SK-N-SH (cell line): ENCODE data around the gene RPSA. TPM values are rescaled to one million over a fixed set of nuclear protein-coding genes. Genes with fewer than 3 reads are reported as not detected.

Experiments used
- CTCF ChIA-PET: fragments of 300-600, 350-600 bp; formaldehyde crosslinking; extraction: SDS; loops from one replicate; lab custom pipeline; 2021; lab: Yijun Ruan, JAX
- POLR2A ChIA-PET: fragments of 350-600 bp; sonication (Branson Sonifier 250); formaldehyde crosslinking; extraction: SDS; loops from one replicate; lab custom pipeline; 2020; ENCODE audit warnings: antibody characterized with exemption, inconsistent platforms; lab: Yijun Ruan, JAX
- DNase-seq: peaks from one replicate; pipeline ENCODE4 v3.0.0; 2012
- H2AFZ ChIP-seq: fragments of 200-600 bp; sonication (generic); 2 replicates; pipeline ENCODE4 v1.8.1; 2016; ENCODE audit warnings: antibody characterized with exemption, mild to moderate bottlenecking, low read depth
- H3F3A ChIP-seq: fragments of 200-600 bp; sonication (generic); replicated peaks from 2 replicates; pipeline ENCODE3; 2016; ENCODE audit warnings: antibody characterized with exemption, mild to moderate bottlenecking; ENCODE audit not compliant: insufficient read depth
- H3K27ac ChIP-seq, 2 experiments: fragments of 200-500 bp in 1 of 2; fragments of 200-600 bp in 1 of 2; sonication (Bioruptor generic) in 1 of 2; sonication (generic), shearing (Covaris generic) in 1 of 2; 2 replicates each; pipeline versions ENCODE4 v1.5.1 to v1.6.1; 2014 to 2016; ENCODE audit warnings: low read depth in 2 of 2, inconsistent platforms in 1 of 2, low read length in 1 of 2, mild to moderate bottlenecking in 1 of 2, mixed read lengths in 1 of 2
- H3K27me3 ChIP-seq: fragments of 200-600 bp; sonication (generic), shearing (Covaris generic); 2 replicates; pipeline ENCODE4 v1.6.1; 2016; ENCODE audit warnings: mixed run types; ENCODE audit not compliant: insufficient read depth
- H3K36me3 ChIP-seq, 2 experiments: fragments of 200-500 bp in 1 of 2; fragments of 200-600 bp in 1 of 2; sonication (Bioruptor generic) in 1 of 2; sonication (generic) in 1 of 2; replicated peaks in 1 of 2; 2 replicates each; pipeline versions ENCODE3 to v1.5.1; 2014 to 2016; ENCODE audit warnings: low read length in 1 of 2, mild to moderate bottlenecking in 1 of 2; ENCODE audit not compliant: insufficient read depth in 2 of 2, control insufficient read depth in 1 of 2
- H3K4me1 ChIP-seq, 2 experiments: fragments of 200-500 bp in 1 of 2; fragments of 200-600 bp in 1 of 2; sonication (Bioruptor generic) in 1 of 2; sonication (generic), shearing (Covaris generic) in 1 of 2; 2 replicates each; pipeline versions ENCODE4 v1.5.1 to v1.6.1; 2014 to 2016; ENCODE audit warnings: low read depth in 1 of 2, low read length in 1 of 2, mixed run types in 1 of 2; ENCODE audit not compliant: insufficient read depth in 2 of 2, control insufficient read depth in 1 of 2
- H3K4me2 ChIP-seq: fragments of 200-600 bp; sonication (generic), shearing (Covaris generic); 2 replicates; pipeline ENCODE4 v1.6.1; 2017; ENCODE audit warnings: mixed run types
- H3K4me3 ChIP-seq, 2 experiments: fragments of 200-500 bp in 1 of 2; fragments of 200-600 bp in 1 of 2; sonication (Bioruptor generic) in 1 of 2; sonication (generic), shearing (Covaris generic) in 1 of 2; 2 replicates each; pipeline versions ENCODE4 v1.5.1 to v1.8.1; 2014 to 2016; ENCODE audit warnings: low read depth in 2 of 2, inconsistent platforms in 1 of 2, low read length in 1 of 2, mild to moderate bottlenecking in 1 of 2, mixed read lengths in 1 of 2, moderate library complexity in 1 of 2
- H3K79me2 ChIP-seq: fragments of 200-600 bp; sonication (generic); 2 replicates; pipeline ENCODE4 v1.8.1; 2017; ENCODE audit warnings: mild to moderate bottlenecking; ENCODE audit not compliant: insufficient read depth
- H3K9ac ChIP-seq: fragments of 200-600 bp; sonication (generic); 2 replicates; pipeline ENCODE4 v1.6.1; 2017; ENCODE audit warnings: mixed run types
- H3K9me2 ChIP-seq: fragments of 200-600 bp; sonication (generic); 2 replicates; pipeline ENCODE4 v1.6.1; 2017; ENCODE audit warnings: mixed run types
- H3K9me3 ChIP-seq: fragments of 200-600 bp; sonication (generic); 2 replicates; pipeline ENCODE4 v1.6.1; 2017; ENCODE audit warnings: mixed run types, mild to moderate bottlenecking, moderate library complexity
- H4K20me1 ChIP-seq: fragments of 200-600 bp; sonication (generic); 2 replicates; pipeline ENCODE4 v1.6.1; 2017; ENCODE audit warnings: mild to moderate bottlenecking, mixed run types; ENCODE audit not compliant: insufficient read depth
- ELF1 ChIP-seq: IDR thresholded peaks from 2 replicates; pipeline ENCODE4 v1.4.0; 2012
- EP300 ChIP-seq, 2 experiments: IDR thresholded peaks; 2 replicates each; pipeline versions ENCODE4 v1.4.0 to v1.6.1; 2012; ENCODE audit warnings: borderline replicate concordance in 1 of 2, low read depth in 1 of 2, low read length in 1 of 2
- FOSL2 ChIP-seq: IDR thresholded peaks from 2 replicates; pipeline ENCODE4 v1.4.0; 2012; ENCODE audit warnings: low read depth, mild to moderate bottlenecking, moderate library complexity, borderline replicate concordance
- GABPA ChIP-seq: IDR thresholded peaks from 2 replicates; pipeline ENCODE4 v1.4.0; 2012; ENCODE audit warnings: low read depth, mild to moderate bottlenecking
- GATA2 ChIP-seq: sonication (generic); formaldehyde crosslinking; IDR thresholded peaks from 2 replicates; pipeline ENCODE4 v1.5.0; 2020; ENCODE audit warnings: mild to moderate bottlenecking, missing genetic modification reagents
- IRF3 ChIP-seq: fragments of 150-350 bp; IDR thresholded peaks from 2 replicates; pipeline ENCODE4 v1.6.1; 2016; ENCODE audit warnings: mild to moderate bottlenecking, low read depth, low read length
- JUND ChIP-seq: IDR thresholded peaks from 2 replicates; pipeline ENCODE4 v1.4.0; 2012
- MAX ChIP-seq: IDR thresholded peaks from 2 replicates; pipeline ENCODE4 v1.4.0; 2012; ENCODE audit warnings: low read depth
- MEF2A ChIP-seq: IDR thresholded peaks from 2 replicates; pipeline ENCODE4 v1.4.0; 2012; ENCODE audit warnings: low read depth, borderline replicate concordance
- RAD21 ChIP-seq: IDR thresholded peaks from 2 replicates; pipeline ENCODE4 v1.6.1; 2012; ENCODE audit warnings: mild to moderate bottlenecking, low read length
- RFX5 ChIP-seq: IDR thresholded peaks from 2 replicates; pipeline ENCODE4 v1.6.1; 2012; ENCODE audit warnings: mild to moderate bottlenecking, improper control_type of control experiment, low read length
- SIN3A ChIP-seq: IDR thresholded peaks from 2 replicates; pipeline ENCODE4 v1.6.1; 2012; ENCODE audit warnings: low read depth, mild to moderate bottlenecking, low read length, moderate library complexity, borderline replicate concordance
- SMC3 ChIP-seq: IDR thresholded peaks from 2 replicates; pipeline ENCODE4 v1.6.1; 2012; ENCODE audit warnings: low read depth, low read length, improper control_type of control experiment
- TEAD4 ChIP-seq: IDR thresholded peaks from 2 replicates; pipeline ENCODE4 v1.4.0; 2012; ENCODE audit warnings: mild to moderate bottlenecking, borderline replicate concordance; ENCODE audit not compliant: insufficient read depth
- USF2 ChIP-seq: fragments of 150-350 bp; IDR thresholded peaks from 2 replicates; pipeline ENCODE4 v1.6.1; 2017; ENCODE audit warnings: antibody characterized with exemption, low read length, low read depth, borderline replicate concordance
- YY1 ChIP-seq: IDR thresholded peaks from 2 replicates; pipeline ENCODE4 v1.4.0; 2012; ENCODE audit warnings: low read depth, mild to moderate bottlenecking
- WGBS: methylation state at CpG from one replicate; pipeline ENCODE4 v1.1.6; 2017; ENCODE audit warnings: low lambda C conversion rate; 5-methylcytosine and 5-hydroxymethylcytosine counted together
- polyA plus RNA-seq, 3 experiments: library from polyadenylated mRNA; depleted of rRNA; stranded (reverse); fragments of >200 nt; gene quantifications; 2 replicates each; pipeline ENCODE4 v1.2.3, GENCODE V29; 2012
- TF ChIP-seq, protein P1 (sequence below): IDR thresholded peaks from 2 replicates; pipeline ENCODE4 v1.6.1; 2012; ENCODE audit warnings: mild to moderate bottlenecking, low read depth, low read length, moderate library complexity
- TF ChIP-seq, protein P2 (sequence below): IDR thresholded peaks from 2 replicates; pipeline ENCODE4 v1.4.0; 2012; ENCODE audit warnings: low read depth, borderline replicate concordance

Gene RPSA
- polyA plus RNA-seq, 1 of the 3 experiments (the other 2 are of a cell fraction): 2,958 TPM

- Histone ChIP-seq H3K4me2 (no peak overlapping the region), H3K36me3 (no peaks in the 10 kb centered on the region), H2AFZ (no peak overlapping the region), H3K9ac (no peak overlapping the region), H3K4me1 (peaks cover 1 to 3% of the 10 kb centered on the region in 2 experiments; a peak in 1 of 4 replicates), H3K9me2 (no peaks in the 10 kb centered on the region), H3K27me3 (no peaks in the 10 kb centered on the region), H3F3A (peaks cover 15% of the 10 kb centered on the region), H4K20me1 (peaks cover 4% of the 10 kb centered on the region; the same call in 1 of the 2 replicates), H3K9me3 (no peaks in the 10 kb centered on the region), H3K27ac (no peak overlapping the region), H3K79me2 (peaks cover 9% of the 10 kb centered on the region), H3K4me3 (no peak overlapping the region)
- POLR2A ChIA-PET: no interaction called here
- 82% methylated on average over 5 of the region's 5 CpGs for WGBS
- TF ChIP-seq ELF1 (no peak), SMC3 (no peak), YY1 (no peak), GATA2 (CRISPR knock-in tag) (no peak), SIN3A (no peak), TEAD4 (no peak), RAD21 (no peak), MAX (no peak), JUND (no peak), IRF3 (no peak), RFX5 (no peak), GABPA (no peak), USF2 (no peak), FOSL2 (no peak), EP300 (IDR thresholded peaks at IDR 0.05; ENCODE audit: borderline replicate concordance in 1 of 2, low read depth in 1 of 2, low read length in 1 of 2) (no peak), MEF2A (no peak)
- TF ChIP-seq, protein P1, sequence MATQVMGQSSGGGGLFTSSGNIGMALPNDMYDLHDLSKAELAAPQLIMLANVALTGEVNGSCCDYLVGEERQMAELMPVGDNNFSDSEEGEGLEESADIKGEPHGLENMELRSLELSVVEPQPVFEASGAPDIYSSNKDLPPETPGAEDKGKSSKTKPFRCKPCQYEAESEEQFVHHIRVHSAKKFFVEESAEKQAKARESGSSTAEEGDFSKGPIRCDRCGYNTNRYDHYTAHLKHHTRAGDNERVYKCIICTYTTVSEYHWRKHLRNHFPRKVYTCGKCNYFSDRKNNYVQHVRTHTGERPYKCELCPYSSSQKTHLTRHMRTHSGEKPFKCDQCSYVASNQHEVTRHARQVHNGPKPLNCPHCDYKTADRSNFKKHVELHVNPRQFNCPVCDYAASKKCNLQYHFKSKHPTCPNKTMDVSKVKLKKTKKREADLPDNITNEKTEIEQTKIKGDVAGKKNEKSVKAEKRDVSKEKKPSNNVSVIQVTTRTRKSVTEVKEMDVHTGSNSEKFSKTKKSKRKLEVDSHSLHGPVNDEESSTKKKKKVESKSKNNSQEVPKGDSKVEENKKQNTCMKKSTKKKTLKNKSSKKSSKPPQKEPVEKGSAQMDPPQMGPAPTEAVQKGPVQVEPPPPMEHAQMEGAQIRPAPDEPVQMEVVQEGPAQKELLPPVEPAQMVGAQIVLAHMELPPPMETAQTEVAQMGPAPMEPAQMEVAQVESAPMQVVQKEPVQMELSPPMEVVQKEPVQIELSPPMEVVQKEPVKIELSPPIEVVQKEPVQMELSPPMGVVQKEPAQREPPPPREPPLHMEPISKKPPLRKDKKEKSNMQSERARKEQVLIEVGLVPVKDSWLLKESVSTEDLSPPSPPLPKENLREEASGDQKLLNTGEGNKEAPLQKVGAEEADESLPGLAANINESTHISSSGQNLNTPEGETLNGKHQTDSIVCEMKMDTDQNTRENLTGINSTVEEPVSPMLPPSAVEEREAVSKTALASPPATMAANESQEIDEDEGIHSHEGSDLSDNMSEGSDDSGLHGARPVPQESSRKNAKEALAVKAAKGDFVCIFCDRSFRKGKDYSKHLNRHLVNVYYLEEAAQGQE: no peak
- TF ChIP-seq, protein P2, sequence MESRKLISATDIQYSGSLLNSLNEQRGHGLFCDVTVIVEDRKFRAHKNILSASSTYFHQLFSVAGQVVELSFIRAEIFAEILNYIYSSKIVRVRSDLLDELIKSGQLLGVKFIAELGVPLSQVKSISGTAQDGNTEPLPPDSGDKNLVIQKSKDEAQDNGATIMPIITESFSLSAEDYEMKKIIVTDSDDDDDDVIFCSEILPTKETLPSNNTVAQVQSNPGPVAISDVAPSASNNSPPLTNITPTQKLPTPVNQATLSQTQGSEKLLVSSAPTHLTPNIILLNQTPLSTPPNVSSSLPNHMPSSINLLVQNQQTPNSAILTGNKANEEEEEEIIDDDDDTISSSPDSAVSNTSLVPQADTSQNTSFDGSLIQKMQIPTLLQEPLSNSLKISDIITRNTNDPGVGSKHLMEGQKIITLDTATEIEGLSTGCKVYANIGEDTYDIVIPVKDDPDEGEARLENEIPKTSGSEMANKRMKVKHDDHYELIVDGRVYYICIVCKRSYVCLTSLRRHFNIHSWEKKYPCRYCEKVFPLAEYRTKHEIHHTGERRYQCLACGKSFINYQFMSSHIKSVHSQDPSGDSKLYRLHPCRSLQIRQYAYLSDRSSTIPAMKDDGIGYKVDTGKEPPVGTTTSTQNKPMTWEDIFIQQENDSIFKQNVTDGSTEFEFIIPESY: no peak
- DNase-seq: no peak
- CTCF ChIA-PET: no interaction called here
Measured at GRCh38 chr3:39379778-39380155, 26.8 kb upstream of the RPSA start.
